Eye (tissue), 1 donor: ENCODE data around the gene PPP2R2D.
A peak's percentile ranks its signal among the peaks of the same experiment; 100 is the strongest.
"Not testable (repeated sequence)": the region's sequence is repeated elsewhere in the genome, so short reads cannot be mapped to it uniquely, and the experiment has no call there.

Source experiments
- DNase-seq: peaks from one replicate; pipeline ENCODE4 v3.0.0-alpha.2; 2015

Gene PPP2R2D

GRCh38 chr10:131979336-131979735, 78.5 kb downstream of the PPP2R2D start:
- no peak for DNase-seq

- peak; percentile 43 for DNase-seq
Observed at GRCh38 chr10:131979821-131980270, 79.0 kb downstream of the PPP2R2D start.

DNA sequence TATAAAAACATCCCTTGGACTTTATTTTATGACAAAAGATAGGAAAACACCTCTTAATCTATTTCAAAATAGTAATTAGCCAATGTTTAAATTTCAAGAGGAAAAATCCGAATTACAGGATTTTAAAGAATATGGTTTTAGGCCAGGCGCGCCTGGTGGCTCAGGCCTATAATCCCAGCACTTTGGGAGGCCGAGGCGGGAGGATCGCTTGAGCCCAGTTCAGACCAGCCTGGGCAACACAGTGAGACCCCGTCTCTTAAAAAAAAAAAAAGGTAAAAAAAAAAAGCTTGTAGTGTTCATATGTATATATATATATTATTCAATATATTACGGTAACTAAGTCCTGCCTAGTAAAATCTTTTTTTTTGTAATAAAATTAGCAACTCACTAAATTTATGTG, 79.5 kb downstream of the PPP2R2D start:
- no peak for DNase-seq

- peak; percentile 68 for DNase-seq
Observed at GRCh38 chr10:131980761-131981428, 80.1 kb downstream of the PPP2R2D start.

GRCh38 chr10:131981429-131982184, 80.8 kb downstream of the PPP2R2D start, which contains the start of gene BNIP3:
BNIP3 (minus strand) TSS chr10:131981923; CDS start chr10:131981806, 117 bp downstream.
- DNase-seq: peak; percentile 98

GRCh38 chr10:131982185-131982756, 81.5 kb downstream of the PPP2R2D start:
- DNase-seq: no peak

DNA sequence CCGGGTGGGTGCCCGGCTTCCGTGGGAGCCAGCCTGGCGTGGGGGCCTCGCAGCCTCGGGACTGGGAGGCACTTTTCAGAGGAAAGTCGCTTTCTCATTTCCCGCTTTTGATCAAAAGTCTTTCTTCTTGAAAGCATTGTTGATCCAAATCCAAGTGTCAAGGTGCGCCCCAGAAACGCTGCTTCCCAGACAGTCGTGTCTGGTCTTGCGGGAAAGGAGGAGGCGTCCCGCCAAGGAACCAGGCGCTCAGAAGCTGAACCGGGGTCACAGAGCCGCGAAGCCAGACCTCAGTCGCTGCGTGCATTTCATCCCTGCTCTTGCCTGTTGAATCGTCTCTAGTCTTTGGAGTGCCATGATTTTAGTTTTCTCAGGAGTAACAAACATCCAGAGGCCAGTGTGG, 82.0 kb downstream of the PPP2R2D start:
- no peak for DNase-seq

DNA sequence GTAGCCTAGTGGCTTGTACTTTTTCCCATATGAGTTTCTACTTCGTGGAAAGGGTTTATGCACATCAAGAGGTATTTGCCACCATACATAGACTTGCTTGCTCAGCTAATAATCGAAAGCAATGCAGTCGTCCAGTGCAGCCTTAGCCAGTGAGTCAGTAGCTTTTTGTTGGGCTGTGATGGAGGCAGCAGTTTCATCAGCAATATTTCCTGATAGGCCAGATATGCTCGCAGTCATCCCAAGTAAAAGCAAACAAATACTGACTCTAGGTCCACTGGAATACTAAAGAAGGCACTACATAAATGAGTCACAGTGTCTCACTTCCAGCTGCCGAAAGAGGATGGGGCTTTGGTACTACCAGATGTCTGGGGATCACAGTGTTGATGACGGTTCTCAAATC, 83.0 kb downstream of the PPP2R2D start:
- no peak for DNase-seq

- not testable (repeated sequence) for DNase-seq
Observed at GRCh38 chr10:131986851-131987250, 86.0 kb downstream of the PPP2R2D start.

DNA sequence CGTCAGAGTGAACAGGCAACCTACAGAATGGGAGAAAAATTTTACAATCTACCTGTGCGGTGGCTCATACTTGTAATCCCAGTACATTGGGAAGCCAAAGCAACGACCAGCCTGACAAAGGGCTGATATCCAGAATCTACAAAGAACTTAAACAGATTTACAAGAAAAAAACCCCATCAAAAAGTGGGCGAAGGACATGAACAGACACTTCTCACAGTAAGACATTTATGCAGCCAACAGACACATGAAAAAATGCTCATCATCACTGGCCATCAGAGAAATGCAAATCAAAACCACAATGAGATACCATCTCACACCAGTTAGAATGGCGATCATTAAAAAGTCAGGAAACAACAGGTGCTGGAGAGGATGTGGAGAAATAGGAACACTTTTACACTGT, 86.5 kb downstream of the PPP2R2D start:
- DNase-seq: not testable (repeated sequence)

DNA sequence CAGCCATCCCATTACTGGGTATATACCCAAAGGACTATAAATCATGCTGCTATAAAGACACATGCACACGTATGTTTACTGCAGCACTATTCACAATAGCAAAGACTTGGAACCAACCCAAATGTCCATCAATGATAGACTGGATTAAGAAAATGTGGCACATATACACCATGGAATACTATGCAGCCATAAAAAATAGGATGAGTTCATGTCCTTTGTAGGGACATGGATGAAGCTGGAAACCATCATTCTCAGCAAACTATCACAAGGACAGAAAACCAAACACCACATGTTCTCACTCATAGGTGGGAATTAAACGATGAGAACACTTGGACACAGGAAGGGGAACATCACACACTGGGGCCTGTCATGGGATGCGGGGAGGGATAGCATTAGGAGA, 87.0 kb downstream of the PPP2R2D start:
- not testable (repeated sequence) for DNase-seq

DNA sequence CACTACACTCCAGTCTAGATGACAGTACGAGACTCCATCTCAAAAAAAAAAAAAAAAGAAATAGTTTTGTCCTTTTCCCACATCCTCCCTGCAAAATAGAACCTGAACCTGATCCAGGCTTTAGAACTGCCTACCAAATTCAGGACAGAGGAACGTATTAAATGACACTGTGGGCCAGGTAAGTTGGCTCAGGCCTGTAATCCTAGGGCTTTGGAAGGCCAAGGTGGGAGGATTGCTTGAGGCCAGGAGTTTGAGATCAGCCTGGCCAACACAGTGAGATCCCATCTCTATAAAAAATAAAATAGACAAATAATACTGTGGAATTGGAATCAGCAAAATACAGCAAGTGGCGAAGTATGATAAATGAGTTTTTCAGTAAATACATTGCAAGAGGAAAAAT, 90.9 kb downstream of the PPP2R2D start:
- DNase-seq: no peak

GRCh38 chr10:131993275-131993674, 92.5 kb downstream of the PPP2R2D start:
- no peak for DNase-seq

DNA sequence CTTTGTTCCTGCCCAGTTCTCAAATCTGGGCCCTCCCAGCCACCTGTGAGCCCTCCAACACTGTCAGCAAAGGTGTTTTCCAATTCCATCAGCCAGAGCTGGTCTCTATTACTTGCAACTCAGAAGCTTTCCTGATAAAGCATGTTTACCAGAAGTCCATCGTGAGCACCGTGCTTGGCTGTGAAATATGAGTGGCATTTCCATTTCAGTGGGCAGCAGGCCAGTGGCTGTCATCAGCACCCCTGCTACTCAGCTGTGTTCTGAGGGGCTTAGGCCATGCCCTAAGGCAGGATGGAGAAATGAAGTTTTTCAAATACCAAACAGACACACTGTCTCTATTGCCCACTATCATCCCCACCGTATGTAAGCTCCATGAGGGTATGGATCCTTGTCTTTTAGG, 93.6 kb downstream of the PPP2R2D start:
- no peak for DNase-seq

DNA sequence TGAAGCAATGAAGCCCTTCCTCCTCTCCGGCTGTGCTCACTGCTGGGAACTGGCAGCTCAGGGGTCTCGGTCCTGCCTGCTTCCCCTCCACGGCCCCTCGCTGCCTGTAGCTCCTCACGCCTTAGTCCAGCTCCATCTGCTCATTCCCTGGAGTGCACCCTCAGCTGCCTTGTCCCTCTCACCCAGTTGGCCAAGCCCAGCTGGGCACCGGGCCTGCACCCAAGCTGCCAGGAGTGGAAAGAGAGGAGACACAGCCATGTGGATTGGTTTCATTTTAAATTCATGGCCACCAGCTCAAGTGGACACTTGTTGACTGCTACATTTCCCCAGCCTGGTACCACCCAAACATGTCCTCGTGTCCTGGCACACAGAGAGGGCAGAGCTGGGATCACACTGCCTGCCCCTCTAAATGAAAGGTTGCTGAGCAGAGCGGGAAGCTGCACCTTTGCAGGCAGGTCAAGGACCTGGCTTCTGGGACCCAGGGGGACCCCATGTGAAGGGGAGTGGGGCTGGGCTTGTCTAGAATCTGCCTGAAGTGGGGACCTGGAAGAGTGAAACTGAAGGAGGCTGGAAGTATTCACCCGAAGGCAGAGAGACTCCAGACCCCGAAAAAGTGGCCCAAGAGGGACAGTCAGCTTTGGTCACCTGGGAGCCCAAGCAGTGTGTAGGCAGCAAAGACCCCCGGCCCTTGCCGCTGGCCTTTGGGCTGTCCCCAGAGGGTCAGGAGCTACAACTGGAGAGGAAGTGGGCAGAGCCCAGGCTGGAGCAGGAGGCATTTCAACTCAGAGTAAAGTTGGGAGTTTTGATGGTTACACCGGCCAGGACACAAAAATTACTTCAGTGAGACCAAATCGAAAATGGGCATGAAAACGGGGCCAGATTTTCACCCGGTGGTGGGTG, 95.9 kb downstream of the PPP2R2D start:
- no peak for DNase-seq

- peak; percentile 65 for DNase-seq
Observed at GRCh38 chr10:131997366-131998049, 96.7 kb downstream of the PPP2R2D start.

GRCh38 chr10:131998050-131998844, 97.4 kb downstream of the PPP2R2D start:
- no peak for DNase-seq

GRCh38 chr10:131998845-131999681, 98.3 kb downstream of the PPP2R2D start:
- no peak for DNase-seq

- DNase-seq: no peak
Observed at GRCh38 chr10:132001238-132001972, 100.6 kb downstream of the PPP2R2D start.

DNA sequence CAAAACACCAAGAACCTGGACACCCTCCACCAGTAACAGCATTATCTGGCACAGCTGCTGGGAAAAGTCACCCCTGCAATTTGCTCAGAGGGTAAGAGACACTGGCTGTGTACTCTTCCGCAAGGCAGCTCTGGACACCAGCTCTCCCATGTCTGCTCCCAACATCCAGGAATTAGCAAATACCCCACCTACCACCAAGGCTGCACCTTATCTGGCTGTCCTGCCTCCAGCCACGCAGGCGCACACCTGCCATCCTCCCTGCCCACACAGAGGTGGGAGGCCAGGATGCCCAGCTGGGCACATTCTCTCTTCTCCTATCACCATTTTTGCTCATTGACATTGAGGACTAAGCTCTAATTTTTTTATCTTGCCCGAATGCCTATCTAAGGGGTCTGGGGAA, 101.2 kb downstream of the PPP2R2D start:
- no peak for DNase-seq
